GM12878 (cell line): ENCODE results near the gene KPTN. TPM values are rescaled to one million over a fixed set of nuclear protein-coding genes. Genes with fewer than 3 reads are reported as not detected.

ENCODE experiments used
- ATAC-seq: fragments of 200-7000 bp; cut with Tn5 transposase; 3 replicates; pipeline ENCODE4 v1.9.1; 2020; ENCODE audit warnings: mild to moderate bottlenecking, moderate library complexity
- BruUV-seq: library from RNA; stranded (reverse); fragments of 400-500 nt; replicated peaks from 2 replicates; lab custom pipeline; 2021; lab: Mats Ljungman, UMichigan
- CTCF ChIA-PET: fragments of 300-600 bp; sonication (Branson Sonifier 250); formaldehyde crosslinking; extraction: SDS; loops from one replicate; lab custom pipeline; 2021; ENCODE audit warnings: inconsistent platforms; lab: Yijun Ruan, JAX
- POLR2A ChIA-PET: fragments of 350-600 bp; formaldehyde crosslinking; extraction: SDS; loops from one replicate; lab custom pipeline; 2021; ENCODE audit warnings: inconsistent platforms; lab: Charles Lee
- RAD21 ChIA-PET: fragments of 300-600 bp; sonication (Branson Sonifier 250); formaldehyde crosslinking; loops from one replicate; lab custom pipeline; 2023; ENCODE audit warnings: antibody characterized with exemption; ENCODE audit not compliant: unreplicated experiment; lab: Charles Lee
- SMC1A ChIA-PET: fragments of 300-600 bp; sonication (Branson Sonifier 250); formaldehyde crosslinking; loops from one replicate; lab custom pipeline; 2023; ENCODE audit not compliant: unreplicated experiment, uncharacterized antibody; lab: Charles Lee
- DNase-seq: peaks from one replicate; pipeline ENCODE4 v3.0.0-alpha.2; 2011; ENCODE audit warnings: low read depth, low spot score
- FAIRE-seq: peaks from 3 replicates; lab custom pipeline; 2011; peaks lifted over from hg19 to GRCh38; lab: Jason Lieb, UNC
- H2AFZ ChIP-seq: 2 replicates; pipeline ENCODE4 v1.6.0; 2011; ENCODE audit warnings: low read depth, low read length, control low read depth; ENCODE audit not compliant: control insufficient read depth
- H3K27ac ChIP-seq: 2 replicates; pipeline ENCODE4 v1.5.1; 2011; ENCODE audit warnings: control low read depth; ENCODE audit not compliant: control insufficient read depth, insufficient read depth
- H3K27me3 ChIP-seq, 2 experiments: replicated peaks in 1 of 2; 2 replicates each; pipeline versions ENCODE4 v1.6.0 to v1.6.1; 2011; ENCODE audit warnings: low read length in 1 of 2; ENCODE audit not compliant: control insufficient read depth in 2 of 2, insufficient read depth in 2 of 2
- H3K36me3 ChIP-seq, 2 experiments: 2 replicates each; pipeline ENCODE4 v1.5.1; 2011; ENCODE audit warnings: low read length in 1 of 2; ENCODE audit not compliant: control insufficient read depth in 2 of 2, insufficient read depth in 2 of 2
- H3K4me1 ChIP-seq: 2 replicates; pipeline ENCODE4 v1.6.1; 2011; ENCODE audit warnings: mild to moderate bottlenecking, low read length, moderate library complexity, mixed read lengths; ENCODE audit not compliant: control insufficient read depth, insufficient read depth
- H3K4me2 ChIP-seq: 2 replicates; pipeline ENCODE4 v1.6.0; 2011; ENCODE audit warnings: control low read depth; ENCODE audit not compliant: control insufficient read depth, insufficient read depth
- H3K4me3 ChIP-seq: fragments of 200-600 bp; sonication (generic); 2 replicates; pipeline ENCODE4 v1.5.1; 2016
- H3K79me2 ChIP-seq: 2 replicates; pipeline ENCODE4 v1.6.0; 2011; ENCODE audit warnings: low read length; ENCODE audit not compliant: control insufficient read depth, insufficient read depth
- H3K9ac ChIP-seq: 2 replicates; pipeline ENCODE4 v1.8.0; 2011; ENCODE audit warnings: low read length, control low read depth, mixed read lengths; ENCODE audit not compliant: control insufficient read depth, insufficient read depth
- H3K9me3 ChIP-seq: replicated peaks from 3 replicates; pipeline ENCODE4 v1.5.1; 2011; ENCODE audit warnings: mild to moderate bottlenecking, low read length; ENCODE audit not compliant: control insufficient read depth, insufficient read depth
- H4K20me1 ChIP-seq: 2 replicates; pipeline ENCODE4 v1.6.0; 2011; ENCODE audit not compliant: control insufficient read depth, insufficient read depth
- ATF3 ChIP-seq: IDR thresholded peaks from 2 replicates; pipeline ENCODE4 v1.6.1; 2011; ENCODE audit warnings: low read depth, mild to moderate bottlenecking, low read length, moderate library complexity, borderline replicate concordance; ENCODE audit errors: extremely low read depth
- BMI1 ChIP-seq: fragments of 450-650 bp; IDR thresholded peaks from 2 replicates; pipeline ENCODE4 v1.6.1; 2016; ENCODE audit warnings: mild to moderate bottlenecking, moderate library complexity, borderline replicate concordance
- CBFB ChIP-seq: IDR thresholded peaks from 2 replicates; pipeline ENCODE4 v1.6.1; 2016; ENCODE audit warnings: antibody characterized with exemption, low read depth
- EGR1 ChIP-seq, 2 experiments: IDR thresholded peaks; 1 replicate in 1 of 2; 2 replicates in 1 of 2; pipeline ENCODE4 v1.6.1; 2011 to 2012; ENCODE audit warnings: low read depth in 2 of 2, low read length in 2 of 2, borderline replicate concordance in 1 of 2, mild to moderate bottlenecking in 1 of 2, moderate library complexity in 1 of 2
- GABPA ChIP-seq: IDR thresholded peaks from 2 replicates; pipeline ENCODE4 v1.6.1; 2014; ENCODE audit warnings: antibody characterized with exemption, low read depth, mild to moderate bottlenecking, inconsistent platforms
- HDAC6 ChIP-seq: fragments of 200-600 bp; sonication (generic); IDR thresholded peaks from one replicate; pipeline ENCODE4 v1.8.0; 2017; ENCODE audit warnings: antibody characterized with exemption; ENCODE audit not compliant: unreplicated experiment
- HSF1 ChIP-seq: fragments of 150-350 bp; IDR thresholded peaks from 2 replicates; pipeline ENCODE4 v1.6.1; 2014; ENCODE audit warnings: mild to moderate bottlenecking, low read depth, low read length
- KAT2A ChIP-seq: conservative IDR thresholded peaks from 2 replicates; pipeline ENCODE4 v1.6.1; 2011; ENCODE audit warnings: low read depth, low read length; ENCODE audit not compliant: control insufficient read depth
- NBN ChIP-seq: fragments of 450-650 bp; IDR thresholded peaks from 2 replicates; pipeline ENCODE4 v1.6.1; 2016
- RB1 ChIP-seq: fragments of 450-650 bp; formaldehyde crosslinking; IDR thresholded peaks from 2 replicates; pipeline ENCODE4 v1.6.1; 2017; ENCODE audit warnings: mild to moderate bottlenecking, borderline replicate concordance
- SIX5 ChIP-seq: IDR thresholded peaks from 2 replicates; pipeline ENCODE4 v1.6.1; 2011; ENCODE audit warnings: mild to moderate bottlenecking, low read depth, low read length, moderate library complexity; ENCODE audit not compliant: severe bottlenecking
- TAF1 ChIP-seq: IDR thresholded peaks from 2 replicates; pipeline ENCODE4 v1.6.1; 2011; ENCODE audit warnings: mild to moderate bottlenecking, low read depth, low read length, borderline replicate concordance
- YBX1 ChIP-seq: fragments of 450-650 bp; IDR thresholded peaks from 2 replicates; pipeline ENCODE4 v1.6.1; 2016; ENCODE audit warnings: antibody characterized with exemption
- ZNF207 ChIP-seq: fragments of 450-650 bp; IDR thresholded peaks from 2 replicates; pipeline ENCODE4 v1.6.1; 2014; ENCODE audit warnings: antibody characterized with exemption, mild to moderate bottlenecking, borderline replicate concordance
- ZSCAN29 ChIP-seq: fragments of 450-650 bp; IDR thresholded peaks from 2 replicates; pipeline ENCODE4 v1.6.1; 2017; ENCODE audit warnings: mild to moderate bottlenecking, moderate library complexity
- WGBS: methylation state at CpG from one replicate; pipeline ENCODE4 v1.1.6; 2016; ENCODE audit warnings: low lambda C conversion rate; ENCODE audit not compliant: insufficient replicate concordance, insufficient coverage; ENCODE audit errors: missing lambda C conversion rate; 5-methylcytosine and 5-hydroxymethylcytosine counted together
- in situ Hi-C: fragments of 300-500 bp; cut with MboI; formaldehyde crosslinking; loops from 9 replicates; pipeline ENCODE4 v1.14.3; 2018; ENCODE audit warnings: mixed read lengths
- intact Hi-C: fragments of 100-400 bp; cut with micrococcal nuclease; formaldehyde crosslinking; loops from one replicate; pipeline ENCODE4 v1.14.2; 2022; ENCODE audit not compliant: unreplicated experiment
- polyA plus RNA-seq, 11 experiments: library from polyadenylated mRNA; depleted of rRNA in 4 of 11; unstranded in 6 of 11; stranded (reverse) in 5 of 11; fragments of >200 nt; fragmentation: Nextera tagmentation in 4 of 11; fragmentation: Illumina TruSeq in 1 of 11; extraction: Ambion mirVana in 4 of 11; extraction: Trizol in 1 of 11; gene quantifications; 1 replicate in 1 of 11; 2 replicates in 10 of 11; pipeline versions ENCODE4 v1.2.1 to v1.2.3, GENCODE V29; 2011 to 2016; ENCODE audit warnings: inconsistent platforms in 2 of 11, missing spikeins in 2 of 11, low read depth in 1 of 11
- total RNA-seq, 4 experiments: library from RNA; depleted of rRNA in 3 of 4; stranded (reverse); fragments of >200 nt in 3 of 4; fragmentation: Illumina TruSeq in 1 of 4; extraction: Trizol in 1 of 4; gene quantifications; 2 replicates each; pipeline versions ENCODE4 v1.2.1 to v1.2.3, GENCODE V29; 2013 to 2021
- TF ChIP-seq, protein P1 (sequence below): fragments of 450-650 bp; conservative IDR thresholded peaks from 2 replicates; pipeline ENCODE4 v1.6.1; 2017; ENCODE audit warnings: mild to moderate bottlenecking, moderate library complexity

Gene KPTN
- total and polyA plus RNA-seq, 10 of the 15 experiments (the other 5 are each of a cell fraction or from before 2014, with no cell fraction given) = 0.60 to 10.1 (median 6.0) TPM

DNA sequence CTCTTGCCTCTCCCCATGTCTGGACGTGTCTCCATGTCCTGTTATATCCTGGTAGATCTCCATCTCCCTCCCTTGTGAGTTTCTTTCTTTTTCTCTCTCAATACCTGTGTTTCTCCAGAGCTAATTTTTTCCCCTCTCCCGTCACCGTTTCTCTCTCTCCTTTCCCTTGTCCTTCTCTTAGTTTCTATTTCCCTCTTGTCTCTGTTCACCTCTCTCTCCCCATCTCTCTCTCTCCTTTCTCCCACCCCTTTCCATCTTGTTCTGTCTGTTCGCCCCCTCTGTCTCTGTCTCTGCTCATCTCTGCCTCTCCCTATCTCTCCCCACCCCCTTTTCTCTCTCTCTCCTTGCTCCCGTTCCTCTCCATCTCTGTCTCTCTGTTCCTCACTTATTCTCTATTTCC, 25.3 kb downstream of the KPTN start:
- H2AFZ ChIP-seq = no peak overlapping the region
- ChIA-PET SMC1A (no interaction called here), RAD21 (interaction anchor here (0.6 kb wide), 1 partner anchor 24 kb away, joined by 3 read pairs; no protein-coding TSS in a partner anchor), POLR2A (no interaction called here), CTCF (no interaction called here)
- in situ Hi-C loops = no loop called here
- H3K79me2 ChIP-seq = no peaks in the 10 kb centered on the region
- H3K4me2 ChIP-seq = no peak overlapping the region
- H3K27ac ChIP-seq = no peak overlapping the region
- 6% methylated on average over 5 of the region's 5 CpGs for WGBS
- H3K9ac ChIP-seq = no peak overlapping the region
- H3K36me3 ChIP-seq = no peaks in the 10 kb centered on the region
- intact Hi-C loops = no loop called here
- H3K27me3 ChIP-seq = no peaks in the 10 kb centered on the region; a peak in 4 of 4 replicates
- FAIRE-seq (no peak), ATAC-seq (no peak)
- no TSS peak for BruUV-seq
- H3K9me3 ChIP-seq = no peaks in the 10 kb centered on the region; the same call in 2 of the 3 replicates
- no peaks in the 10 kb centered on the region for H3K4me1 ChIP-seq
- H3K4me3 ChIP-seq = no peak overlapping the region
- no peak for TF ChIP-seq KAT2A
- no peak for TF ChIP-seq BMI1
- no peak for TF ChIP-seq ATF3
- no peak for TF ChIP-seq ZSCAN29
- TF ChIP-seq NBN = no peak
- TF ChIP-seq, protein P1, sequence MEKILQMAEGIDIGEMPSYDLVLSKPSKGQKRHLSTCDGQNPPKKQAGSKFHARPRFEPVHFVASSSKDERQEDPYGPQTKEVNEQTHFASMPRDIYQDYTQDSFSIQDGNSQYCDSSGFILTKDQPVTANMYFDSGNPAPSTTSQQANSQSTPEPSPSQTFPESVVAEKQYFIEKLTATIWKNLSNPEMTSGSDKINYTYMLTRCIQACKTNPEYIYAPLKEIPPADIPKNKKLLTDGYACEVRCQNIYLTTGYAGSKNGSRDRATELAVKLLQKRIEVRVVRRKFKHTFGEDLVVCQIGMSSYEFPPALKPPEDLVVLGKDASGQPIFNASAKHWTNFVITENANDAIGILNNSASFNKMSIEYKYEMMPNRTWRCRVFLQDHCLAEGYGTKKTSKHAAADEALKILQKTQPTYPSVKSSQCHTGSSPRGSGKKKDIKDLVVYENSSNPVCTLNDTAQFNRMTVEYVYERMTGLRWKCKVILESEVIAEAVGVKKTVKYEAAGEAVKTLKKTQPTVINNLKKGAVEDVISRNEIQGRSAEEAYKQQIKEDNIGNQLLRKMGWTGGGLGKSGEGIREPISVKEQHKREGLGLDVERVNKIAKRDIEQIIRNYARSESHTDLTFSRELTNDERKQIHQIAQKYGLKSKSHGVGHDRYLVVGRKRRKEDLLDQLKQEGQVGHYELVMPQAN = no peak
- no peak for TF ChIP-seq EGR1 (IDR thresholded peaks at IDR 0.05; ENCODE audit: borderline replicate concordance in 1 of 2, low read depth in 2 of 2, low read length in 2 of 2)
- no peak for TF ChIP-seq RB1
- TF ChIP-seq GABPA = no peak
- no peak for TF ChIP-seq CBFB
- no peak for TF ChIP-seq HSF1
- no peak for TF ChIP-seq SIX5
- no peak for TF ChIP-seq ZNF207
- no peak for TF ChIP-seq TAF1
- TF ChIP-seq HDAC6 = no peak
- TF ChIP-seq YBX1 = no peak
- TF ChIP-seq, all 136 proteins: peak for 0
- H4K20me1 ChIP-seq = no peaks in the 10 kb centered on the region
- DNase-seq = no peak
